Measurements from ENCODE around the gene PRKG1.

GRCh38 chr10:51077074-51077473, 2.8 kb downstream of the PRKG1 start:
- no peak for TF ChIP-seq CTCF (conservative IDR thresholded peaks at IDR 0.05; ENCODE audit: low read depth in 2 of 2)
- TF ChIP-seq POLR2AphosphoS5 (IDR thresholded peaks at IDR 0.05; ENCODE audit: low read depth): no peak
- TF ChIP-seq REST (IDR thresholded peaks at IDR 0.05; ENCODE audit: unreplicated experiment): no peak
- TF ChIP-seq EZH2 (IDR thresholded peaks at IDR 0.05; ENCODE audit: low read depth, unreplicated experiment): no peak
- TF ChIP-seq EZH2phosphoT487 (IDR thresholded peaks at IDR 0.05; ENCODE audit: unreplicated experiment): no peak
- no peak for TF ChIP-seq STAT1 (IDR thresholded peaks at IDR 0.05; ENCODE audit: unreplicated experiment)
- TF ChIP-seq JUNB (IDR thresholded peaks at IDR 0.05; ENCODE audit: unreplicated experiment): no peak

Measured in GM23338 (cell line).